Endothelial cell of umbilical vein (primary cell): ENCODE data around the gene EAF1. TPM values are rescaled to one million over a fixed set of nuclear protein-coding genes. Genes with fewer than 3 reads are reported as not detected.

Experiments used
- BruUV-seq: library from RNA; stranded (reverse); fragments of 400-500 nt; replicated peaks from 2 replicates; lab custom pipeline; 2021; lab: Mats Ljungman, UMichigan
- CTCF ChIA-PET: fragments of 300-600, 350-600 bp; sonication (Branson Sonifier 250); formaldehyde crosslinking; loops from one replicate; lab custom pipeline; 2021; ENCODE audit warnings: antibody characterized with exemption, inconsistent platforms; lab: Charles Lee
- POLR2A ChIA-PET: fragments of 300-600, 350-600 bp; sonication (Branson Sonifier 250); formaldehyde crosslinking; loops from one replicate; lab custom pipeline; 2021; ENCODE audit warnings: antibody characterized with exemption, inconsistent platforms; lab: Charles Lee
- DNase-seq: peaks from one replicate; pipeline ENCODE4 v3.0.0-alpha.2; 2011; ENCODE audit warnings: low read depth, low spot score
- FAIRE-seq: peaks from 2 replicates; lab custom pipeline; 2011; peaks lifted over from hg19 to GRCh38; lab: Jason Lieb, UNC
- H2AFZ ChIP-seq: 2 replicates; pipeline ENCODE4 v1.6.0; 2012; ENCODE audit warnings: low read depth, low read length, control low read depth, inconsistent platforms
- H3K27ac ChIP-seq: 2 replicates; pipeline ENCODE4 v1.5.1; 2011; ENCODE audit warnings: low read depth, mild to moderate bottlenecking, control low read depth, low read length, moderate library complexity; ENCODE audit not compliant: insufficient read depth
- H3K27me3 ChIP-seq, 2 experiments: 2 replicates each; pipeline versions ENCODE4 v1.6.0 to v1.6.1; 2011; ENCODE audit warnings: low read length in 2 of 2, mixed read lengths in 1 of 2; ENCODE audit not compliant: control insufficient read depth in 2 of 2, insufficient read depth in 2 of 2
- H3K36me3 ChIP-seq, 2 experiments: 2 replicates in 1 of 2; 3 replicates in 1 of 2; pipeline ENCODE4 v1.5.1; 2011; ENCODE audit warnings: low read length in 2 of 2, mild to moderate bottlenecking in 1 of 2, moderate library complexity in 1 of 2; ENCODE audit not compliant: control insufficient read depth in 2 of 2, insufficient read depth in 2 of 2; ENCODE audit errors: extremely low read depth in 1 of 2
- H3K4me1 ChIP-seq: 3 replicates; pipeline ENCODE4 v1.5.1; 2011; ENCODE audit warnings: mild to moderate bottlenecking, low read length; ENCODE audit not compliant: control insufficient read depth, insufficient read depth; ENCODE audit errors: extremely low read depth
- H3K4me2 ChIP-seq: 2 replicates; pipeline ENCODE4 v1.6.1; 2011; ENCODE audit warnings: low read length, control low read depth, mixed read lengths; ENCODE audit not compliant: insufficient read depth
- H3K4me3 ChIP-seq, 3 experiments: fragments of 200-600 bp in 1 of 3; sonication (generic), shearing (Covaris generic) in 1 of 3; replicated peaks in 1 of 3; 2 replicates each; pipeline ENCODE4 v1.5.1; 2011 to 2016; ENCODE audit warnings: control low read depth in 3 of 3, low read length in 3 of 3, mild to moderate bottlenecking in 2 of 3, inconsistent platforms in 1 of 3, low read depth in 1 of 3, moderate library complexity in 1 of 3; ENCODE audit not compliant: insufficient read depth in 1 of 3
- H3K79me2 ChIP-seq: 2 replicates; pipeline ENCODE4 v1.6.0; 2012; ENCODE audit warnings: low read length, inconsistent platforms; ENCODE audit not compliant: control insufficient read depth, insufficient read depth
- H3K9ac ChIP-seq: replicated peaks from 2 replicates; pipeline ENCODE3; 2011; ENCODE audit warnings: low read length, control low read depth; ENCODE audit not compliant: insufficient read depth; ENCODE audit errors: extremely low read depth
- H3K9me1 ChIP-seq: replicated peaks from 3 replicates; pipeline ENCODE4 v1.6.0; 2011; ENCODE audit warnings: mild to moderate bottlenecking, low read length; ENCODE audit not compliant: control insufficient read depth, insufficient read depth; ENCODE audit errors: extremely low read depth
- H3K9me3 ChIP-seq: replicated peaks from 2 replicates; pipeline ENCODE4 v1.5.1; 2012; ENCODE audit warnings: low read length, inconsistent platforms; ENCODE audit not compliant: control insufficient read depth, insufficient read depth
- H4K20me1 ChIP-seq: replicated peaks from 2 replicates; pipeline ENCODE3; 2011; ENCODE audit warnings: mild to moderate bottlenecking, low read length; ENCODE audit not compliant: control insufficient read depth, insufficient read depth; ENCODE audit errors: extremely low read depth
- CTCF ChIP-seq, 2 donors: IDR thresholded peaks; 1 replicate in 1 of 2; 2 replicates in 1 of 2; pipeline ENCODE4 v1.5.1; 2011; ENCODE audit warnings: low read length in 2 of 2, mild to moderate bottlenecking in 2 of 2, moderate library complexity in 2 of 2, control low read depth in 1 of 2, inconsistent platforms in 1 of 2, low read depth in 1 of 2; ENCODE audit not compliant: insufficient read depth in 1 of 2; ENCODE audit errors: extremely low read depth in 1 of 2
- EZH2 ChIP-seq: IDR thresholded peaks from 2 replicates; pipeline ENCODE4 v1.6.1; 2012; ENCODE audit warnings: borderline replicate concordance, low read depth, mild to moderate bottlenecking, moderate library complexity, low read length, inconsistent platforms; ENCODE audit not compliant: severe bottlenecking
- FOS ChIP-seq: IDR thresholded peaks from 2 replicates; pipeline ENCODE4 v1.6.1; 2011; ENCODE audit warnings: mild to moderate bottlenecking, low read length, moderate library complexity, borderline replicate concordance; ENCODE audit not compliant: insufficient read depth
- GATA2 ChIP-seq: IDR thresholded peaks from 2 replicates; pipeline ENCODE4 v1.7.0; 2011; ENCODE audit warnings: low read depth, mild to moderate bottlenecking, moderate library complexity, mixed read lengths, low read length; ENCODE audit not compliant: insufficient read length, insufficient read depth
- JUN ChIP-seq: IDR thresholded peaks from 2 replicates; pipeline ENCODE4 v1.6.1; 2011; ENCODE audit warnings: borderline replicate concordance, low read depth; ENCODE audit not compliant: insufficient read length, insufficient read depth
- MYC ChIP-seq: IDR thresholded peaks from one replicate; pipeline ENCODE4 v1.6.1; 2011; ENCODE audit warnings: mild to moderate bottlenecking, low read depth, low read length
- POLR2A ChIP-seq: IDR thresholded peaks from 2 replicates; pipeline ENCODE4 v1.6.1; 2012; ENCODE audit warnings: low read depth, mild to moderate bottlenecking, control low read depth, low read length
- POLR2AphosphoS5 ChIP-seq: IDR thresholded peaks from 2 replicates; pipeline ENCODE4 v1.6.1; 2012; ENCODE audit warnings: low read depth, mild to moderate bottlenecking, control low read depth, low read length, moderate library complexity; ENCODE audit not compliant: insufficient read depth
- dilution Hi-C: fragments of 300-500 bp; cut with MboI; formaldehyde crosslinking; loops from one replicate; pipeline ENCODE4 v1.15.0; 2019; ENCODE audit warnings: low sequenced_read_pairs; ENCODE audit not compliant: extremely low pct_ligation_motif_present
- intact Hi-C: fragments of 100-400 bp; cut with micrococcal nuclease; formaldehyde crosslinking; loops from one replicate; pipeline ENCODE4 v1.10.0; 2022
- polyA plus RNA-seq, 4 experiments: library from polyadenylated mRNA; depleted of rRNA in 3 of 4; stranded (reverse) in 3 of 4; unstranded in 1 of 4; fragments of >200 nt; gene quantifications; 2 replicates each; pipeline versions ENCODE4 v1.2.1 to v1.2.3, GENCODE V29; 2011 to 2012; ENCODE audit warnings: missing spikeins in 1 of 4
- total RNA-seq: library from RNA; stranded (reverse); gene quantifications from 2 replicates; pipeline ENCODE4 v1.2.3, GENCODE V29; 2021
- TF ChIP-seq, protein P1 (sequence below): IDR thresholded peaks from 2 replicates; pipeline ENCODE4 v1.6.1; 2011; ENCODE audit not compliant: insufficient read depth, insufficient read length

The EAF1 gene
- total and polyA plus RNA-seq, 2 donors (not counting 3 experiments of a cell fraction or from before 2014, with no cell fraction given) = 8.7 to 18.2 TPM

DNA sequence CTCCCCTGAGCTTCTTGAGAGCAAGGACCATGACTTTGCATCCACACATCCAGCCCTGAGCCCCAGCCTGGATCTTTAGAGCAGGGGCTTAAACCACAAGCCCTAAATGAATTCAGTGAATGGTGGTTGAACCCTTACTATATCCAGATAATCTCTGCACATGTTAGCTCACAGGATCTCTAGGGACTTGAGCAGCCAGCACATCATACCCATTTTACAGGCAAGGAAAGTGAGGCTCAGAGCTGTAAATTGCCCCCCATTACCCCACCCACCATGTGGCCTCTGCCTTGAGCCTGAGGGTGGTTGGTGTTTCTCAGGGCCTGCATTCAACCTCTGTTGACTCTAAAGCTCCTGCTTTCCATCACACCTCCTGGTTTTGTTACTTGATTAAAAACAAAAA is 27.6 kb downstream of the EAF1 start:
- FAIRE-seq (no peak), DNase-seq (no peak)
- H3K9me1 ChIP-seq = no peaks in the 10 kb centered on the region
- dilution Hi-C loops = no loop called here
- no peak overlapping the region for H3K4me3 ChIP-seq
- no peaks in the 10 kb centered on the region for H3K27me3 ChIP-seq
- BruUV-seq = no TSS peak
- POLR2A ChIA-PET = interaction anchor here (0.6 kb wide), 1 partner anchor 336 kb away, joined by 4 read pairs; no protein-coding TSS in a partner anchor
- H3K4me1 ChIP-seq = no peaks in the 10 kb centered on the region
- TF ChIP-seq POLR2A = no peak
- TF ChIP-seq JUN = no peak
- no peak for TF ChIP-seq GATA2
- H3K9me3 ChIP-seq = no peaks in the 10 kb centered on the region
- CTCF ChIA-PET = no interaction called here
- H4K20me1 ChIP-seq = no peaks in the 10 kb centered on the region
- intact Hi-C loops = no loop called here
- no peak overlapping the region for H3K27ac ChIP-seq
- H3K36me3 ChIP-seq = no peaks in the 10 kb centered on the region
- H2AFZ ChIP-seq = no peak overlapping the region
- H3K9ac ChIP-seq = no peak overlapping the region
- H3K79me2 ChIP-seq = no peaks in the 10 kb centered on the region
- no peak overlapping the region for H3K4me2 ChIP-seq

DNA sequence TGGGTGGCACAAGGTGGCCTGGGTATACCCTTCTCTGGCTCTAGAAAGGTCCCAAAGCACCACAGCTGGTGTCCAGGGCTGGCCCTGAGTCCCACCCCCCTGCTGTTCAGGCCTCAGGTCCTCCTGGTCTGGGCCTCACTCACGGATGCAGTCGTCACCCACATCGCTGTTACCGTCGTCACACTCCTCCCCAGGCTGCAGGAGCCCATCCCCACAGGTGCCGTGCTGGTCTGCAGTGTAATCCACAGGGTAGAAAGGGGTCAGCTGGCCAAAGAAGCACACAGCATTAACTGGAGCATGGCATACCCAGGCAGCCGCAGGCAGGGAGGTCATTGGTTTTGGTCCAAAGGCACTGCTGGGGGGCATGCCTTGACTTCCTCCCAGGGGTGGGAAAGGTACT is 28.4 kb downstream of the EAF1 start:
- DNase-seq = no peak
- Histone ChIP-seq H3K4me2 (no peak overlapping the region), H3K27me3 (no peaks in the 10 kb centered on the region), H3K9ac (no peak overlapping the region), H3K9me1 (no peaks in the 10 kb centered on the region), H4K20me1 (no peaks in the 10 kb centered on the region), H3K4me3 (no peak overlapping the region), H2AFZ (no peak overlapping the region), H3K27ac (no peak overlapping the region), H3K79me2 (no peaks in the 10 kb centered on the region), H3K36me3 (no peaks in the 10 kb centered on the region), H3K4me1 (no peaks in the 10 kb centered on the region), H3K9me3 (no peaks in the 10 kb centered on the region)
- ChIA-PET CTCF (no interaction called here), POLR2A (no interaction called here)
- BruUV-seq = no TSS peak
- TF ChIP-seq MYC (no peak), GATA2 (no peak), CTCF (IDR thresholded peaks at IDR 0.05; ENCODE audit: extremely low read depth in 1 of 2, insufficient read depth in 1 of 2, low read depth in 1 of 2, low read length in 2 of 2) (no peak), EZH2 (no peak), POLR2A (no peak), POLR2AphosphoS5 (no peak), JUN (no peak), FOS (no peak)
- TF ChIP-seq, protein P1, sequence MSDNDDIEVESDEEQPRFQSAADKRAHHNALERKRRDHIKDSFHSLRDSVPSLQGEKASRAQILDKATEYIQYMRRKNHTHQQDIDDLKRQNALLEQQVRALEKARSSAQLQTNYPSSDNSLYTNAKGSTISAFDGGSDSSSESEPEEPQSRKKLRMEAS = no peak
- intact Hi-C loops = no loop called here
- dilution Hi-C loops = no loop called here
- FAIRE-seq = no peak
